22Rv1 (cell line): ENCODE data around the gene ATXN1.

ENCODE experiments used
- CTCF ChIP-seq: fragments of 450-650 bp; IDR thresholded peaks from 2 replicates; pipeline ENCODE4 v1.5.1; 2017; ENCODE audit warnings: mild to moderate bottlenecking
- ZFX ChIP-seq: fragments of 450-650 bp; IDR thresholded peaks from 2 replicates; pipeline ENCODE4 v1.6.1; 2017; ENCODE audit warnings: antibody characterized with exemption, borderline replicate concordance

- no peak for TF ChIP-seq CTCF
- no peak for TF ChIP-seq ZFX
Measured at GRCh38 chr6:16698162-16698533, 63.1 kb downstream of the ATXN1 start.
